Suppressor macrophage treated with lipopolysaccharide for 1 hour (primary cell): ENCODE data around the gene IL15.
"Not testable (repeated sequence)": the region's sequence is repeated elsewhere in the genome, so short reads cannot be mapped to it uniquely, and the experiment has no call there.

Source experiments
- DNase-seq, 3 donors: peaks; one replicate each; pipeline ENCODE4 v3.0.0-alpha.2; 2020 to 2022

Gene IL15

GRCh38 chr4:141705048-141705746 is 68.8 kb downstream of the IL15 start:
- DNase-seq = peak; percentile 35 to 78 (median 75)

GRCh38 chr4:141705747-141706377 is 69.5 kb downstream of the IL15 start:
- peak in 2 of 3 donors; percentile 63 to 75 for DNase-seq

GRCh38 chr4:141706445-141706844 is 70.1 kb downstream of the IL15 start:
- no peak for DNase-seq

- DNase-seq = peak; percentile 56 to 63 (median 60)
These were observed 74.8 kb downstream of the IL15 start for GRCh38 chr4:141711211-141711610.

GRCh38 chr4:141713185-141713584 is 76.8 kb downstream of the IL15 start:
- DNase-seq = no peak

GRCh38 chr4:141713771-141714445 is 77.5 kb downstream of the IL15 start:
- peak; percentile 23 to 48 (median 31) for DNase-seq

GRCh38 chr4:141719585-141719984 is 83.2 kb downstream of the IL15 start:
- DNase-seq = no peak

GRCh38 chr4:141721174-141721573 is 84.8 kb downstream of the IL15 start:
- DNase-seq = no peak

GRCh38 chr4:141724646-141725045 is 88.3 kb downstream of the IL15 start:
- no peak for DNase-seq

- no peak for DNase-seq
These were observed 91.0 kb downstream of the IL15 start for GRCh38 chr4:141727420-141727819.

- DNase-seq = no peak
These were observed 94.4 kb downstream of the IL15 start for GRCh38 chr4:141730805-141731204.

- peak; percentile 11 to 66 (median 40) for DNase-seq
These were observed 95.1 kb downstream of the IL15 start for GRCh38 chr4:141731481-141731880.

GRCh38 chr4:141739636-141740035 is 103.3 kb downstream of the IL15 start:
- DNase-seq = no peak

- no peak for DNase-seq
These were observed 109.6 kb downstream of the IL15 start for GRCh38 chr4:141746026-141746425.

- DNase-seq = not testable (repeated sequence)
These were observed 115.4 kb downstream of the IL15 start for GRCh38 chr4:141751806-141752205.

- DNase-seq = peak in 1 of 3 donors; percentile 1
These were observed 120.9 kb downstream of the IL15 start for GRCh38 chr4:141757287-141757686.

GRCh38 chr4:141759796-141760425 is 123.5 kb downstream of the IL15 start:
- peak; percentile 2 to 22 (median 21) for DNase-seq

GRCh38 chr4:141761926-141762325 is 125.5 kb downstream of the IL15 start:
- peak in 1 of 3 donors; percentile 8 for DNase-seq

GRCh38 chr4:141763374-141763773 is 127.0 kb downstream of the IL15 start:
- no peak for DNase-seq

GRCh38 chr4:141768954-141769353 is 132.6 kb downstream of the IL15 start:
- peak in 1 of 3 donors; percentile 3 for DNase-seq

- DNase-seq = no peak
These were observed 135.8 kb downstream of the IL15 start for GRCh38 chr4:141771889-141772830.

GRCh38 chr4:141772838-141773237 is 136.5 kb downstream of the IL15 start:
- no peak for DNase-seq
